ENCODE results near the gene CDK6.
"Not testable (repeated sequence)": the region's sequence is repeated elsewhere in the genome, so short reads cannot be mapped to it uniquely, and the experiment has no call there.

CDK6 gene

DNA sequence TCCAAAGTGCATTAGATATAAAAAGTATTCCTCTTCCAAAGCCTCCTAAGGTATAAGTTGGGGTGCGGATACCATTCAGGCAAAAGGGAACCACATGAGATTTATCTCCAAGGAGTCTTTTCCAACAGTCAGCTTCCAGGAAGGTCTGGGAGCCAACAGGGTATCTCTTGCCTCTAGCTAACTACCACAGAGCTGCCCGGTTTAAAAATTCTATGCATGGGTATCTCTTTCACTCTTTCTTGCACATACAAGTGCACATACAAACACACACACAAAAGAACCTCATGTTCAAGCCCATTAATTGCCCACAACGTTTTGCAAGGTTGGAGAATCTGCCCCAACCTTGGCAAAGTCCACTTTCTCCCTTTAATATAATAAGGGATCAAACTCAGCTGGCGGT, 80.7 kb downstream of the CDK6 start:
- no peak for DNase-seq

- DNase-seq = no peak
These were observed 81.3 kb downstream of the CDK6 start for GRCh38 chr7:92754919-92755581.

GRCh38 chr7:92753614-92754013, 82.8 kb downstream of the CDK6 start:
- no peak for DNase-seq

- DNase-seq = no peak
These were observed 84.2 kb downstream of the CDK6 start for GRCh38 chr7:92751902-92752901.

DNA sequence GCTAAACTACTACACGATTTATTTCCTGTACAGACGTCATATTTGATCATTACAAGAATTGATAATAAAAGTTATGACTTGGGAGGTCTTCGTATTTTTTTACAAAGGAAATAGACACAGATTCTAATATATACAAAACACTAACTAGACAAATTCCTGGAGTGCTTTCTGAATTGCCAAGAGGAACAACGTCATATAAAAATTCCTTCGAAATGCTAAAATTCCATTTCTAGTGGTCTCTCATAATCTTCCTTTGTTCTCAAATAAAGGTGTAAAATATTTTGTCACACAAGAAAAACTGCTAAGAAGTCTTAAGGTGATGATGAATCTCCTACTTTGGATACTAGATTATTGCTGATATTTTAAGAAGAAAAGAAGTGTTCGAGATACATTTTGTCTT, 85.4 kb downstream of the CDK6 start:
- DNase-seq = no peak

DNA sequence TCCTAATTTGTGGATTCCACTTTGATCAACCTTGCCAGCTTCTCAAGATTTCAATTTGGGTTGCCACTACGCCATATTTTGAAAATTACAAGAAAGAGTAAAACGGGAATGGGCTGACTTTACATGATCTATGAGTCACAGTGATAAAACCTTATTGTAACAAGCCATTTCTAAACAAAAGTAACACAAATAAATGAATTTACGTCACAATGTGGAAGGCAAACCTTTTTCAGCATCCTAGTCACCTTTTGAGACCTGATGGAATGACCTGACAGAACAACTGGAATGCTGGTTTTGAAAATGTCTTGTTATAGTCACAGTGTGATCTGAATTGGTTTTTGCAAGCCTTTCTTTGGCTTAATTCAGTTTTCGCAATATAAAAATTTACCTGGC, 85.9 kb downstream of the CDK6 start:
- no peak for DNase-seq

- no peak for DNase-seq
These were observed 86.4 kb downstream of the CDK6 start for GRCh38 chr7:92749832-92750446.

DNA sequence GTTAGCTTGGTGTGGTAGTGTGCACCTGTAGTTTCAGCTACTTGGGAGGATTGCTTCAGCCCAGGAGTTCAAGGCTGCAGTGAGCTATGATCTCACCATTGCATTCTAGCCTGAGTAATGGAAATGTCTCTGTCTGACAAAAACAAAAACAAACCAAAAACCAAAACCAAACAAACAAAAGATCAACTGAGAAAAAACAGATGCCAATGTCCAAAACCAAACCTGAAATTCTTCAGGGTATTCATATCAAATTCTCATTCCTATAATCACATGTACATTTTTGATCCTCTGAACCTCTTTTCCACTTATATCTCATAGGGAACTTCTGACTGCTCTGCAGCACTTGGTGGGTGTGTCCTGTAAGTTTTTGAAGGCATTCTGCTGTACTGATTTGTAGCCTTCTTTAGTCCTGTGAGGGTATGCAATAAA, 87.0 kb downstream of the CDK6 start:
- DNase-seq = no peak

DNA sequence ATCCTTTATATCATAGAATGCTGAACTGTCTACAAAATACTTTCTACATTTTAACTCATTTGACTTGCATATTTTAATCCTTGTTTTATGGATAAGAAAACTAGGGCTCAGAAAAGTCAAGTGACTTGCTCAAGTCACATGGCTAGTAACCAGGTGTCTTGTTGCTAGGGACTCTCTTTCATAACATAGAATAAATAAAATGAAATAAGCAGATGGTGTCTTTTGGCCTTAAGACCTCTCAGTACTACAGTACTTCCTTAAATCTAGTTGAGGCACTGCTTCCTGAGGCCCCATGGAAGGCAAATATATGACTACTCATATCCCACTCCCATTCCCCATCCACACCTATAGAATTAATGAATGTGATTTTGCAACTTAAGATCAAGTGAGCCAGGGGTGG, 87.9 kb downstream of the CDK6 start:
- no peak for DNase-seq

DNA sequence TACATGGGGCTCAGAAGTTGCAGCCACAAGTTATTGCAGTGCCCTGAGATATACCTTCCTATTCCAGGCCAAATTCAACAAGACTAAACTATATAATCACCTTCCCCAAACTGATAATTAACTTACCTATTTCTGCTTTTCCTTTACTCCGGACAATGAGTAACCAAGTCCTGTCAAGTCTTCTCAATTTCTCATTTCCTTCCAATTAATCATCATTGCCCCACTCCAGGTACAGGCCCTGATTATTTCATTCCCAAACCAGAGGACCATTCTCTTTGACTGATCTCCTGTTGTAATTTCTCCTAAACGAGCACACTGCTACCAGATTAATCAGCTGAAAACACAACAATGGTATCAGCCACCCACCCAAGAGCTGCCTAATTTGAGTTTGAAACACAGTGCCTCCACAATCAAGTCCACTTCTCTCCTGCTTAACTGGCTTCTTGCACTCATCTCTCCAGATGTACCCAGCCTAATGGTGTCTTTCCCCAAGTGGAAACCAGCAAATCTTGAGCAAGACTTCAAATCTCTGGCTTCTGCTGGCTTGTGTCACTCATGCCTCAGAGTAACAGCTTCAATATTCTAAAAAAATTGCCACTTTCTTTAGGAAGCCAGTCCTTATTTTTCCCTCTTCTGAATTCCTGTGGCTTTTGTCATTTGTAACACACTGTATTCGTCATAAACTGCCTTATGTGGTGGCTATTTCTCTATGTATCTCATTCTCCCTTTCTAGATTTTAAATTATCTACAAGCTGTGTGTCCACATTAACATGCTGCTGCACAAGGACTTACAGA, 89.1 kb downstream of the CDK6 start:
- DNase-seq = no peak

DNA sequence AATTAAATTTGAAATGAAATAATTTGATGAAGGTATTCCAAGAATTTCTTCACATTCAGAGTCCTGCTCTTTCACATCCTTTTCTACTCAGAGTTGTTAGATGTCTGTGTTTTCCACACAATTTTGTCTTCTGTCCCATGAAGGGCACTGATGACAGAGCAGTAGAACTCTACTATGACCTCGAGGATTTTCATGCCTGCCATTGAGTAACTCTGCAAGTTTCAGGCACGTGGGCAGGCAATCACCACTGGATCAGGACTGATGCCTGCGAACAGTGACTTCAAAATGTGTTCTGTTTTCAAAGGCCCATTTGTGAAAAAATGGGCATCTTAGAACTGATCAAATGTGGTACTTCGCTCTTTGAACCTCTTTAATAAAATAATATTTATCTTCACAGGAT, 91.1 kb downstream of the CDK6 start:
- no peak for DNase-seq

- not testable (repeated sequence) for DNase-seq
These were observed 92.2 kb downstream of the CDK6 start for GRCh38 chr7:92744180-92744579.

DNA sequence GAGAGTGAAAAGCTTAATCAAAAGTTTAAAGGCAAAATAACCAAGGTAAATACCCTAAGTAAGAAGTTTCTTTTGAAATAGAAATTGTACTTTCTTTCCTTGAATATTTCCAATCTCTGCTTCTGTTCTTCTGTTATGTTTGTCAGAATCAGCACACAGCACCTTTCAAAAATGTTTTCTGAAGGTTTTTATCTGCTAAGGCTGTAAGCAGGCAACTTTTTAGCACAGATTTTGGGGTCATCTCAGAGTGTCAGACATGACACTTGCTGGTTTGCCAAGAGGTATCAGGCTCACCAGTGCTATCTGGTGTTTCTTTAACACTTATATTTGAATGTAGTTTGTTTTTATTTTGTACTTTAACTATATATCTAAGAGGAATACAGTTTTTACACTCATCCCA, 94.2 kb downstream of the CDK6 start:
- DNase-seq = no peak

GRCh38 chr7:92740700-92741126, 95.7 kb downstream of the CDK6 start:
- DNase-seq = no peak

GRCh38 chr7:92740134-92740533, 96.2 kb downstream of the CDK6 start:
- DNase-seq = no peak

DNA sequence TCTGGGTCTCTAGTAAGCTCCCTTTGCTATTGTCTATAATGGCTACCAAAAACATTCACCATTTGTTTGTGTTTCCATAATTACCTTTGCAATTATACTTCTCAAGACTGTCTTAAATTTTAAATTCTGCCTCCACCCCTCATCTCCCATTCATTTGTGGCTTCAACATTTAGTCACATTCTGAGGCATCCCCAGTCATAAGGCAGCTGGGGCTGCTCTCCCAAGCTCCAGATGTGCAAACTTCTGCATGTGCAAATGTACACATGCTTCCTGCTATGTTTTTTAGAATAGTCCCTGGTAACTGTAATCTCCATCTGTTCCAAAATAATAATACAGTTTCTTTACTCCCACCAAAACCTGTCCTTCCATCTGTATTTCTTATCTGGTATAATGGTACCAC, 97.3 kb downstream of the CDK6 start:
- no peak for DNase-seq

DNA sequence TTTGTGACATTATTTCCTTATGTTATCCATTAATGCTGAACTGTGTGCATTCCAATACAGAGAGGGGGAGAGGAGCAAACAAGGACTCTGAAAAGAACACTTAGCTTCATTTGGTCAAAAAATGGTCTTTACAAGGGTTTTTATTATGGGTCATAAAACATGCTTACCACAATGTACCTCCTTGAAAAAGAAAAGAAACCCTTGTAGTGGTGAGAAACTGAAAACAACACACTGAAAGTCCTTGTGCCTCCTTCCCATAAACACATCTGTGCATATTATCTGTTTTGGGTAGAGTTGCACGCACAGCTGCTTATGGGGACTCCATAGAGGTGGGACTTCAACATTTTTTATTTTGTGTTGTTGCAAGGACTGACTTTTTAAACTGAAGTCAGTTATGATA, 98.7 kb downstream of the CDK6 start:
- DNase-seq = no peak

- DNase-seq = no peak
These were observed 99.5 kb downstream of the CDK6 start for GRCh38 chr7:92736870-92737269.

DNA sequence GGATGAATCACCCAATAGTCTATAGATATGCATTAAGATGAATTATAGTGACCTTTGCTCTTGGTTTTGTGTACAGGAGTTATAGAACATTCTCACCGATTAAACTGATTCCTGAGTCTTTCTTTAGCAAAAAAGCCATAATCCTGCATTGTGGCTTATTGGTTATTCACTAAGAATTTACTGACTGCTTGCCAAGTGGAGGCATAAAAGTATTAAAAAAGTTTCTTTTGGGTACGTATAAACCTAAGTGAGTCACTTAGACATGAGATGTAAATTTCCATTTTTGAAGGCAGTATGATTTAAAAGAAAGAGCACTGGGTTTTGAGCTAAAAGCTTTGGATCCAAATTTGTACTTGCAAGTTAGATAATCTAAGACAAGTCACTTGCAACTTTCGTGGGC, 100.7 kb downstream of the CDK6 start:
- DNase-seq = no peak

GRCh38 chr7:92732316-92733036, 103.9 kb downstream of the CDK6 start:
- no peak for DNase-seq

DNA sequence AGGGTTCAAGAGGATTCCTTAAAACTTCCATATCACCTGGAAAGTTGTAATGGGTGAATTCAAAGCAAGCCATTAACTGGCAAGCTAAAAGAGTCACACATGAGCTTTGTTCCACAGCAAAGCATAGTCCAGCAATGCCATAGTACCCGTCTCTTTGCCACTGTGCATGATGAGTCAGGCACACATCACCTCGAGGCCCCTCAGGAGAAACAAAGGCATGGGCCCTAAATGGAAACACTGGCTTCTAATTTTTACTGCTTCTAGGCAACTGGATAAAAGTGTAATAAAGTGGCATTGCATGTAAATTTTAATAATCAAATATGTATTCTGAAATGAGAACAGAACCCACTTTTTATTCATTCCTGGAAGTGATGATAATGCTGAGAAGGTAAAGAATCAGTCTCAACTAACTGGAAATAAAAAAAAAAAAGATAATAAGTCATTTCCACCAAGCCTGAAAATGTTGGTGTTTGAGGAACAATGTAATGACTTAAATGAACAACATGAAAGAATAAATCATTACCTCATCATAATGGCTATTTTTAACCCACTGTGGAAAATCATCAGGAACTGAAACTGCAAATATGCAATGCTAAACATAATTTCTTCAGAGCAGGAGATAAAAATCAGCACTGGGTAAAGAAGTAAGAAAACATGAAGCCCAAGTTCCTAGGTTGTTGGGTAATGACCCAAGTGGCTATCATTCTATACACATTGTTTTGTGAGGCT, 104.9 kb downstream of the CDK6 start:
- peak; percentile 27 for DNase-seq

Data from stimulated activated CD4-positive, alpha-beta T cell treated with anti-CD3 and anti-CD28 coated beads, Interleukin-4, amount 100 ng/mL, for 1 hour (primary cell).